Fibroblast of lung (primary cell): ENCODE data around the gene RAB30. TPM values are rescaled to one million over a fixed set of nuclear protein-coding genes. Genes with fewer than 3 reads are reported as not detected.

Source experiments
- DNase-seq, 2 donors: peaks; one replicate each; pipeline versions ENCODE4 v3.0.0 to v3.0.0-alpha.2; 2010; ENCODE audit warnings: low read depth in 2 of 2
- H2AFZ ChIP-seq: 2 replicates; pipeline ENCODE4 v1.5.1; 2012; ENCODE audit warnings: low read length, control low read depth, inconsistent platforms
- H3K27ac ChIP-seq: 2 replicates; pipeline ENCODE4 v1.5.1; 2011; ENCODE audit warnings: low read length, control low read depth; ENCODE audit not compliant: insufficient read depth
- H3K27me3 ChIP-seq: 2 replicates; pipeline ENCODE4 v1.5.1; 2011; ENCODE audit warnings: mild to moderate bottlenecking, low read length; ENCODE audit not compliant: control insufficient read depth, insufficient read depth
- H3K36me3 ChIP-seq: 2 replicates; pipeline ENCODE4 v1.5.1; 2011; ENCODE audit warnings: low read length; ENCODE audit not compliant: control insufficient read depth, insufficient read depth
- H3K4me1 ChIP-seq: 2 replicates; pipeline ENCODE4 v1.5.1; 2011; ENCODE audit warnings: low read length; ENCODE audit not compliant: control insufficient read depth, insufficient read depth; ENCODE audit errors: extremely low read depth
- H3K4me2 ChIP-seq: 2 replicates; pipeline ENCODE4 v1.5.1; 2011; ENCODE audit warnings: low read length, control low read depth; ENCODE audit not compliant: insufficient read depth; ENCODE audit errors: extremely low read depth
- H3K4me3 ChIP-seq, 4 experiments: fragments of 200-600 bp in 1 of 4; sonication (generic) in 1 of 4; replicated peaks in 1 of 4; 2 replicates each; pipeline ENCODE4 v1.5.1; 2011 to 2016; ENCODE audit warnings: low read length in 4 of 4, low read depth in 3 of 4, mild to moderate bottlenecking in 3 of 4, control low read depth in 2 of 4, inconsistent platforms in 1 of 4, mixed read lengths in 1 of 4; ENCODE audit not compliant: insufficient read depth in 1 of 4; ENCODE audit errors: control extremely low read depth in 1 of 4
- H3K79me2 ChIP-seq: 2 replicates; pipeline ENCODE4 v1.5.1; 2012; ENCODE audit warnings: mild to moderate bottlenecking, low read length, inconsistent platforms; ENCODE audit not compliant: control insufficient read depth, insufficient read depth
- H3K9ac ChIP-seq: 2 replicates; pipeline ENCODE4 v1.5.1; 2011; ENCODE audit warnings: mild to moderate bottlenecking, low read length, control low read depth; ENCODE audit not compliant: insufficient read depth
- H3K9me3 ChIP-seq: 2 replicates; pipeline ENCODE4 v1.5.1; 2012; ENCODE audit warnings: low read depth, low read length; ENCODE audit not compliant: control insufficient read depth, insufficient read depth
- H4K20me1 ChIP-seq: 2 replicates; pipeline ENCODE4 v1.5.1; 2011; ENCODE audit warnings: low read length; ENCODE audit not compliant: control insufficient read depth, insufficient read depth; ENCODE audit errors: extremely low read depth
- CTCF ChIP-seq, 2 donors: IDR thresholded peaks in 1 of 2; conservative IDR thresholded peaks in 1 of 2; 1 replicate in 1 of 2; 2 replicates in 1 of 2; pipeline ENCODE4 v1.5.1; 2011 to 2012; ENCODE audit warnings: low read length in 2 of 2, control low read depth in 1 of 2, inconsistent platforms in 1 of 2, low read depth in 1 of 2, mild to moderate bottlenecking in 1 of 2
- EZH2 ChIP-seq: IDR thresholded peaks from 2 replicates; pipeline ENCODE4 v1.5.1; 2012; ENCODE audit warnings: low read length, control low read depth, mild to moderate bottlenecking; ENCODE audit errors: missing control alignments
- polyA plus RNA-seq, 2 donors: library from polyadenylated mRNA; depleted of rRNA in 1 of 2; stranded (reverse) in 1 of 2; unstranded in 1 of 2; fragments of >200 nt; gene quantifications; 2 replicates each; pipeline ENCODE4 v1.2.1, GENCODE V29; 2011 to 2012; ENCODE audit warnings: missing spikeins in 1 of 2
- total RNA-seq: library from RNA; depleted of rRNA; stranded (reverse); fragments of >200 nt; gene quantifications from 2 replicates; pipeline ENCODE4 v1.2.1, GENCODE V29; 2014

The RAB30 gene
- total and polyA plus RNA-seq, 2 donors (not counting 1 experiment from before 2014, with no cell fraction given), result 33.9 to 45.2 TPM

GRCh38 chr11:82936261-82936660 lies 135.4 kb downstream of the RAB30 start:
- Histone ChIP-seq H4K20me1 (no peaks in the 10 kb centered on the region), H3K9ac (no peak overlapping the region), H3K27ac (no peak overlapping the region), H2AFZ (no peak overlapping the region), H3K4me3 (no peak overlapping the region), H3K79me2 (no peaks in the 10 kb centered on the region), H3K9me3 (no peaks in the 10 kb centered on the region), H3K4me1 (no peaks in the 10 kb centered on the region), H3K4me2 (no peak overlapping the region), H3K27me3 (no peaks in the 10 kb centered on the region), H3K36me3 (peaks cover 1% of the 10 kb centered on the region)
- peak; percentile 11 to 37 for DNase-seq
- TF ChIP-seq CTCF (conservative IDR thresholded peaks at IDR 0.05 in 1 of 2, IDR thresholded peaks at IDR 0.05 in 1 of 2; ENCODE audit: low read depth in 1 of 2, low read length in 2 of 2), result no peak
- TF ChIP-seq EZH2, result no peak

- H3K27me3 ChIP-seq, result no peaks in the 10 kb centered on the region
- no peaks in the 10 kb centered on the region for H3K4me1 ChIP-seq
- no peak overlapping the region for H3K27ac ChIP-seq
- H3K9me3 ChIP-seq, result no peaks in the 10 kb centered on the region
- no peak overlapping the region for H2AFZ ChIP-seq
- H3K4me2 ChIP-seq, result no peak overlapping the region
- peaks cover 1% of the 10 kb centered on the region for H3K36me3 ChIP-seq
- no peaks in the 10 kb centered on the region for H4K20me1 ChIP-seq
- no peak for DNase-seq
- H3K9ac ChIP-seq, result no peak overlapping the region
- TF ChIP-seq CTCF (conservative IDR thresholded peaks at IDR 0.05 in 1 of 2, IDR thresholded peaks at IDR 0.05 in 1 of 2; ENCODE audit: low read depth in 1 of 2, low read length in 2 of 2) (no peak), EZH2 (no peak)
- no peaks in the 10 kb centered on the region for H3K79me2 ChIP-seq
- H3K4me3 ChIP-seq, result no peak overlapping the region
Observed at GRCh38 chr11:82932564-82932963, 139.1 kb downstream of the RAB30 start.

DNA sequence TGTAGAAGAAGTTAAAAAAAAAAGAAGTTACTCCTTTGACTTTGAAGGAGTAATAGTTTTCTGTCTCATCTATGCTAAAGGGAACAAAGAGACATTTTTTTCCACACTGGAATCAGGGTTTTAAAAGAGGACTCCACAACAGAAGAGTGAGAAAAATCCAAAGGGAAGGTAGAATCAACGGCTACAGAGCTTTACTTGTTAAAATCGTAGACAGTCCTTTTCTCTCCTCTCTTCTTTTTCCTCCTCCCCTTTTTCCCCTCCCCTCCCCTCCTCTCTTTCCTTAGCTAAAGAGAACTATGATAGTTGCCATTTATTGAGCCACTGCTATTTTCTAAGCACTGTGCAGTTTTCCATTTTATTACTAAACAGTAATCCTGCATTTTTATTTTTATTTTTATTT lies 141.0 kb downstream of the RAB30 start:
- Histone ChIP-seq H3K9me3 (no peaks in the 10 kb centered on the region), H3K36me3 (peaks cover 1% of the 10 kb centered on the region), H3K9ac (no peak overlapping the region), H3K4me1 (no peaks in the 10 kb centered on the region), H3K27ac (no peak overlapping the region), H4K20me1 (no peaks in the 10 kb centered on the region), H2AFZ (no peak overlapping the region), H3K4me3 (no peak overlapping the region), H3K79me2 (no peaks in the 10 kb centered on the region), H3K27me3 (no peaks in the 10 kb centered on the region), H3K4me2 (no peak overlapping the region)
- TF ChIP-seq CTCF (conservative IDR thresholded peaks at IDR 0.05 in 1 of 2, IDR thresholded peaks at IDR 0.05 in 1 of 2; ENCODE audit: low read depth in 1 of 2, low read length in 2 of 2), result no peak
- TF ChIP-seq EZH2, result no peak
- DNase-seq, result no peak
